Karpas-422 (cell line): ENCODE measurements around the gene PPIB. TPM values are rescaled to one million over a fixed set of nuclear protein-coding genes. Genes with fewer than 3 reads are reported as not detected.
"Not testable (repeated sequence)": the region's sequence is repeated elsewhere in the genome, so short reads cannot be mapped to it uniquely, and the experiment has no call there.

ENCODE experiments used
- DNase-seq: peaks from one replicate; pipeline ENCODE4 v3.0.0-alpha.2; 2015
- H2AFZ ChIP-seq: fragments of 200-600 bp; sonication (generic); 2 replicates; pipeline ENCODE4 v1.6.1; 2014; ENCODE audit warnings: antibody characterized with exemption, low read length, mixed read lengths
- H3K27ac ChIP-seq: fragments of 200-600 bp; sonication (generic); 2 replicates; pipeline ENCODE4 v1.5.1; 2014; ENCODE audit warnings: mild to moderate bottlenecking, low read length, moderate library complexity
- H3K27me3 ChIP-seq: fragments of 200-600 bp; sonication (generic); 2 replicates; pipeline ENCODE4 v1.6.1; 2014; ENCODE audit warnings: low read length, mixed read lengths
- H3K36me3 ChIP-seq: fragments of 200-600 bp; sonication (generic); 2 replicates; pipeline ENCODE4 v1.6.1; 2014; ENCODE audit warnings: low read length, mixed read lengths; ENCODE audit not compliant: insufficient read depth
- H3K4me1 ChIP-seq: fragments of 200-600 bp; sonication (generic); 2 replicates; pipeline ENCODE4 v1.6.1; 2014; ENCODE audit warnings: mild to moderate bottlenecking, low read length, mixed read lengths
- H3K4me2 ChIP-seq: fragments of 200-600 bp; sonication (generic); 2 replicates; pipeline ENCODE4 v1.6.1; 2014; ENCODE audit warnings: low read length, low read depth, mild to moderate bottlenecking; ENCODE audit not compliant: poor library complexity, severe bottlenecking
- H3K4me3 ChIP-seq: fragments of 200-600 bp; sonication (generic); 2 replicates; pipeline ENCODE4 v1.5.1; 2014; ENCODE audit warnings: mild to moderate bottlenecking, antibody characterized with exemption, low read length, mixed read lengths
- H3K79me2 ChIP-seq: fragments of 200-600 bp; sonication (generic); 2 replicates; pipeline ENCODE4 v1.6.1; 2014; ENCODE audit warnings: mild to moderate bottlenecking, low read length, mixed read lengths
- H3K9ac ChIP-seq: fragments of 200-600 bp; sonication (generic); 2 replicates; pipeline ENCODE4 v1.6.0; 2014; ENCODE audit warnings: low read length
- H3K9me2 ChIP-seq: fragments of 200-600 bp; sonication (generic), shearing (Covaris generic); replicated peaks from 2 replicates; pipeline ENCODE4 v1.6.0; 2014; ENCODE audit warnings: mild to moderate bottlenecking, low read length, moderate library complexity; ENCODE audit not compliant: insufficient read depth
- H3K9me3 ChIP-seq: fragments of 300-700, 200-600 bp; sonication (generic); 2 replicates; pipeline ENCODE4 v1.6.1; 2014; ENCODE audit warnings: low read length, mixed read lengths
- H4K20me1 ChIP-seq: fragments of 200-600 bp; sonication (generic); 2 replicates; pipeline ENCODE4 v1.6.1; 2014; ENCODE audit warnings: mild to moderate bottlenecking, antibody characterized with exemption, low read length, low read depth; ENCODE audit not compliant: insufficient read depth
- total RNA-seq: library from RNA; depleted of rRNA; stranded (reverse); fragments of >200 nt; shearing (Covaris generic); gene quantifications from 2 replicates; pipeline ENCODE4 v1.2.3, GENCODE V29; 2014; ENCODE audit warnings: low replicate concordance

The PPIB gene
- total RNA-seq, 1 experiment from 2014 or later: 165 TPM

- Histone ChIP-seq H3K9ac (no peak overlapping the region), H3K4me3 (no peak overlapping the region), H2AFZ (no peak overlapping the region), H3K9me3 (no peaks in the 10 kb centered on the region), H3K4me2 (no peak overlapping the region), H4K20me1 (no peaks in the 10 kb centered on the region), H3K27me3 (no peaks in the 10 kb centered on the region), H3K27ac (no peak overlapping the region), H3K4me1 (no peaks in the 10 kb centered on the region), H3K36me3 (peaks cover 50% of the 10 kb centered on the region), H3K79me2 (peaks cover 4% of the 10 kb centered on the region), H3K9me2 (no peaks in the 10 kb centered on the region)
- DNase-seq: no peak
Observed at GRCh38 chr15:64127521-64128270, 35.1 kb downstream of the PPIB start.

GRCh38 chr15:64125978-64126377 lies 36.8 kb downstream of the PPIB start:
- no peak overlapping the region for H2AFZ ChIP-seq
- peaks cover 41% of the 10 kb centered on the region for H3K36me3 ChIP-seq
- H3K79me2 ChIP-seq: peaks cover 16% of the 10 kb centered on the region
- H3K4me1 ChIP-seq: 0 out of 2 replicates have a peak, but pooled peaks cover 3% of the 10 kb centered on the region
- no peak overlapping the region for H3K27ac ChIP-seq
- H3K9ac ChIP-seq: no peak overlapping the region
- no peak for DNase-seq
- no peak overlapping the region for H3K4me2 ChIP-seq
- H3K9me3 ChIP-seq: no peaks in the 10 kb centered on the region
- H3K27me3 ChIP-seq: no peaks in the 10 kb centered on the region
- H3K4me3 ChIP-seq: no peak overlapping the region
- H3K9me2 ChIP-seq: no peaks in the 10 kb centered on the region
- no peaks in the 10 kb centered on the region for H4K20me1 ChIP-seq

DNA sequence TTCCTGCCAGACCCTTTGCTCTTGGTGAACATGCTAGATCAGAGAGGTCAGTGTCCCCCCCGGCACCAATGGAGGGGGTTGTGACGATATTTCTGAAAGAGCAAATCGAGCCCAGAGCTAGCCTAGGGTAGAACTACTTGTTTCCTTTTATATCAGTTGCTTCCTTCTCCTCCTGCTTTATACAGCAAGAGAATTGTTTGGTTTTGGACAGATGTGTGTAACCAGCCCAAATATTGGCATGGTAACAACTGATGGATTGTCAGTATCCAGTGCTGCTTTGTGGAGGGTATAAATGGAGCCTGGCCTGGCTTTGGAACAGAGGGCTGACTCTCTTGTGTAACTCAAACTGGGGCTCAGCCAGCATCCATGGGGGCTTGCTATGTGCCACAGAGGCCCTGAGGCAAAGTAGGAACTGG lies 39.9 kb downstream of the PPIB start:
- H3K9me3 ChIP-seq: no peaks in the 10 kb centered on the region
- H3K9ac ChIP-seq: no peak overlapping the region
- no peak overlapping the region for H3K4me3 ChIP-seq
- no peaks in the 10 kb centered on the region for H3K27me3 ChIP-seq
- no peak overlapping the region for H2AFZ ChIP-seq
- no peak overlapping the region for H3K27ac ChIP-seq
- peaks cover 18% of the 10 kb centered on the region for H3K79me2 ChIP-seq
- peaks cover 41% of the 10 kb centered on the region for H3K36me3 ChIP-seq
- DNase-seq: no peak
- no peak overlapping the region for H3K4me2 ChIP-seq
- no peaks in the 10 kb centered on the region for H3K9me2 ChIP-seq
- no peaks in the 10 kb centered on the region for H4K20me1 ChIP-seq
- H3K4me1 ChIP-seq: 0 out of 2 replicates have a peak, but pooled peaks cover 3% of the 10 kb centered on the region

GRCh38 chr15:64122444-64122843 lies 40.4 kb downstream of the PPIB start:
- DNase-seq: no peak
- H4K20me1 ChIP-seq: no peaks in the 10 kb centered on the region

DNA sequence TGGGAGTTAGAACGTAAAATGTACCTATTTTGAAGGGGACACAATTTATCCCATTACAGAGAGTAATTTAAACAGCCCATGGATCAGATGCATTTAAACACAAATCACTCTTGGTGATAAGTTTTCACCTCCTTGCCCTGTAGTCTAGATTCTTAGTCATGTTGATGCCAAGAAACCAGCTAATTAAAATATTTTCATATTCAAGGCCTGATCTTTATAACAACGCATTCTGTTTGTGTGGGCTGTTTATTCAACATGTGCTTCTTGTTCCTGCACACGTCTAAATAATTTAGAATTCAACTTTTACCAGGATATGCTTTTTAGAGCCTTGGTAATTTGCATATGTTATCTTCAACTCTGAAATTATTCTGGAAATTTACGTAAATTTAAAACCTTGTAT lies 41.2 kb downstream of the PPIB start:
- peaks cover 36% of the 10 kb centered on the region for H3K36me3 ChIP-seq

More at GRCh38 chr15:64122444-64122843, 40.4 kb downstream of the PPIB start:
- Histone ChIP-seq H3K4me2 (no peak overlapping the region), H3K27me3 (no peaks in the 10 kb centered on the region), H3K79me2 (peaks cover 18% of the 10 kb centered on the region), H3K9ac (no peak overlapping the region), H3K36me3 (peaks cover 40% of the 10 kb centered on the region), H3K9me2 (no peaks in the 10 kb centered on the region), H2AFZ (no peak overlapping the region), H3K4me1 (0 out of 2 replicates have a peak, but pooled peaks cover 3% of the 10 kb centered on the region), H3K27ac (no peak overlapping the region), H3K9me3 (no peaks in the 10 kb centered on the region), H3K4me3 (no peak overlapping the region)

DNA sequence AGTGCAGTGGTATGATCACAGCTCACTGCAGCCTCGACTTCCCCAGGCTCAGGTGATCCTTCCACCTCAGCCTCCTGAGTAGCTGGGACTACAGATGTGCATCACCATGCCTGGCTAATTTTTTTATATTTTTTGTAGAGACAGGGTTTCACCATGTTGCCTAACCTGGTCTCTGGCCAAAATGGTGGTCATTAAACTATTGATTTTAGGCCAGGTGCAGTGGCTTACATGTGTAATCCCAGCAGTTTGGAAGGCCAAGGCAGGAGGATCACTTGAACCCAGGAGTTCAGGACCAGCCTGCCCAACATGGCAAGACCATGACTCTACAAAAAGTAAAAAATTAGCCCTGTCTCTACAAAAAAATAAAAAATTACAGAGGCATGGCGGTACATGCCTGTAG lies 42.5 kb downstream of the PPIB start:
- not testable (repeated sequence) for H3K9ac ChIP-seq, DNase-seq, H4K20me1 ChIP-seq, H3K4me2 ChIP-seq, H3K27me3 ChIP-seq, H2AFZ ChIP-seq, H3K9me3 ChIP-seq, H3K27ac ChIP-seq, H3K4me3 ChIP-seq, H3K9me2 ChIP-seq, H3K4me1 ChIP-seq
- peaks cover 48% of the 10 kb centered on the region for H3K36me3 ChIP-seq
- H3K79me2 ChIP-seq: peaks cover 28% of the 10 kb centered on the region

More for the DNA sequence above, 41.2 kb downstream of the PPIB start:
- H2AFZ ChIP-seq: no peak overlapping the region
- peaks cover 21% of the 10 kb centered on the region for H3K79me2 ChIP-seq
- 0 out of 2 replicates have a peak, but pooled peaks cover 3% of the 10 kb centered on the region for H3K4me1 ChIP-seq
- H3K27ac ChIP-seq: no peak overlapping the region
- no peak overlapping the region for H3K4me2 ChIP-seq
- no peak overlapping the region for H3K4me3 ChIP-seq
- H3K9me3 ChIP-seq: no peaks in the 10 kb centered on the region
- no peaks in the 10 kb centered on the region for H3K9me2 ChIP-seq
- no peak for DNase-seq
- H3K9ac ChIP-seq: no peak overlapping the region
- H4K20me1 ChIP-seq: no peaks in the 10 kb centered on the region
- no peaks in the 10 kb centered on the region for H3K27me3 ChIP-seq

- H3K27me3 ChIP-seq: no peaks in the 10 kb centered on the region
- peaks cover 56% of the 10 kb centered on the region for H3K36me3 ChIP-seq
Observed at GRCh38 chr15:64117759-64118487, 44.9 kb downstream of the PPIB start.

GRCh38 chr15:64112904-64113303 lies 49.9 kb downstream of the PPIB start:
- no peak for DNase-seq
- Histone ChIP-seq H3K36me3 (peaks cover 42% of the 10 kb centered on the region; the same call in 1 of the 2 replicates), H3K4me2 (no peak overlapping the region), H2AFZ (no peak overlapping the region), H3K27me3 (no peaks in the 10 kb centered on the region), H3K9ac (no peak overlapping the region), H3K79me2 (peaks cover 75% of the 10 kb centered on the region), H4K20me1 (no peaks in the 10 kb centered on the region), H3K27ac (no peak overlapping the region), H3K9me2 (no peaks in the 10 kb centered on the region), H3K9me3 (no peaks in the 10 kb centered on the region), H3K4me3 (no peak overlapping the region), H3K4me1 (peaks cover 14% of the 10 kb centered on the region)

More at GRCh38 chr15:64117759-64118487, 44.9 kb downstream of the PPIB start:
- Histone ChIP-seq H4K20me1 (no peaks in the 10 kb centered on the region), H2AFZ (no peak overlapping the region), H3K9ac (no peak overlapping the region), H3K4me2 (no peak overlapping the region), H3K9me2 (no peaks in the 10 kb centered on the region), H3K4me1 (0 out of 2 replicates have a peak, but pooled peaks cover 3% of the 10 kb centered on the region), H3K27ac (no peak overlapping the region), H3K79me2 (peaks cover 41% of the 10 kb centered on the region), H3K9me3 (no peaks in the 10 kb centered on the region), H3K4me3 (no peak overlapping the region)
- no peak for DNase-seq
